GM12878 (cell line): ENCODE measurements around the gene SYMPK. TPM values are rescaled to one million over a fixed set of nuclear protein-coding genes. Genes with fewer than 3 reads are reported as not detected.

Experiments
- ATAC-seq: fragments of 200-7000 bp; cut with Tn5 transposase; 3 replicates; pipeline ENCODE4 v1.9.1; 2020; ENCODE audit warnings: mild to moderate bottlenecking, moderate library complexity
- BruUV-seq: library from RNA; stranded (reverse); fragments of 400-500 nt; replicated peaks from 2 replicates; lab custom pipeline; 2021; lab: Mats Ljungman, UMichigan
- CTCF ChIA-PET: fragments of 300-600 bp; sonication (Branson Sonifier 250); formaldehyde crosslinking; extraction: SDS; loops from one replicate; lab custom pipeline; 2021; ENCODE audit warnings: inconsistent platforms; lab: Yijun Ruan, JAX
- POLR2A ChIA-PET: fragments of 350-600 bp; formaldehyde crosslinking; extraction: SDS; loops from one replicate; lab custom pipeline; 2021; ENCODE audit warnings: inconsistent platforms; lab: Charles Lee
- RAD21 ChIA-PET: fragments of 300-600 bp; sonication (Branson Sonifier 250); formaldehyde crosslinking; loops from one replicate; lab custom pipeline; 2023; ENCODE audit warnings: antibody characterized with exemption; ENCODE audit not compliant: unreplicated experiment; lab: Charles Lee
- SMC1A ChIA-PET: fragments of 300-600 bp; sonication (Branson Sonifier 250); formaldehyde crosslinking; loops from one replicate; lab custom pipeline; 2023; ENCODE audit not compliant: unreplicated experiment, uncharacterized antibody; lab: Charles Lee
- DNase-seq: peaks from one replicate; pipeline ENCODE4 v3.0.0-alpha.2; 2011; ENCODE audit warnings: low read depth, low spot score
- FAIRE-seq: peaks from 3 replicates; lab custom pipeline; 2011; peaks lifted over from hg19 to GRCh38; lab: Jason Lieb, UNC
- H2AFZ ChIP-seq: 2 replicates; pipeline ENCODE4 v1.6.0; 2011; ENCODE audit warnings: low read depth, low read length, control low read depth; ENCODE audit not compliant: control insufficient read depth
- H3K27ac ChIP-seq: 2 replicates; pipeline ENCODE4 v1.5.1; 2011; ENCODE audit warnings: control low read depth; ENCODE audit not compliant: control insufficient read depth, insufficient read depth
- H3K27me3 ChIP-seq, 2 experiments: replicated peaks in 1 of 2; 2 replicates each; pipeline versions ENCODE4 v1.6.0 to v1.6.1; 2011; ENCODE audit warnings: low read length in 1 of 2; ENCODE audit not compliant: control insufficient read depth in 2 of 2, insufficient read depth in 2 of 2
- H3K36me3 ChIP-seq, 2 experiments: 2 replicates each; pipeline ENCODE4 v1.5.1; 2011; ENCODE audit warnings: low read length in 1 of 2; ENCODE audit not compliant: control insufficient read depth in 2 of 2, insufficient read depth in 2 of 2
- H3K4me1 ChIP-seq: 2 replicates; pipeline ENCODE4 v1.6.1; 2011; ENCODE audit warnings: mild to moderate bottlenecking, low read length, moderate library complexity, mixed read lengths; ENCODE audit not compliant: control insufficient read depth, insufficient read depth
- H3K4me2 ChIP-seq: 2 replicates; pipeline ENCODE4 v1.6.0; 2011; ENCODE audit warnings: control low read depth; ENCODE audit not compliant: control insufficient read depth, insufficient read depth
- H3K4me3 ChIP-seq: fragments of 200-600 bp; sonication (generic); 2 replicates; pipeline ENCODE4 v1.5.1; 2016
- H3K79me2 ChIP-seq: 2 replicates; pipeline ENCODE4 v1.6.0; 2011; ENCODE audit warnings: low read length; ENCODE audit not compliant: control insufficient read depth, insufficient read depth
- H3K9ac ChIP-seq: 2 replicates; pipeline ENCODE4 v1.8.0; 2011; ENCODE audit warnings: low read length, control low read depth, mixed read lengths; ENCODE audit not compliant: control insufficient read depth, insufficient read depth
- H3K9me3 ChIP-seq: replicated peaks from 3 replicates; pipeline ENCODE4 v1.5.1; 2011; ENCODE audit warnings: mild to moderate bottlenecking, low read length; ENCODE audit not compliant: control insufficient read depth, insufficient read depth
- H4K20me1 ChIP-seq: 2 replicates; pipeline ENCODE4 v1.6.0; 2011; ENCODE audit not compliant: control insufficient read depth, insufficient read depth
- EED ChIP-seq: sonication (generic); IDR thresholded peaks from 2 replicates; pipeline ENCODE4 v1.6.1; 2016; ENCODE audit warnings: antibody characterized with exemption, low read depth
- ETV6 ChIP-seq, 2 experiments: fragments of 450-650 bp in 1 of 2; IDR thresholded peaks in 1 of 2; conservative IDR thresholded peaks in 1 of 2; 2 replicates each; pipeline ENCODE4 v1.6.1; 2014; ENCODE audit warnings: antibody characterized with exemption in 1 of 2, borderline replicate concordance in 1 of 2, low read depth in 1 of 2, mild to moderate bottlenecking in 1 of 2, moderate library complexity in 1 of 2
- EZH2 ChIP-seq: IDR thresholded peaks from 2 replicates; pipeline ENCODE4 v1.6.1; 2012; ENCODE audit warnings: low read depth, mild to moderate bottlenecking, control low read depth, inconsistent platforms, low read length, borderline replicate concordance; ENCODE audit not compliant: control insufficient read depth
- FOXM1 ChIP-seq: IDR thresholded peaks from 2 replicates; pipeline ENCODE4 v1.6.1; 2012; ENCODE audit warnings: low read depth, mild to moderate bottlenecking, inconsistent platforms, low read length, moderate library complexity
- IKZF2 ChIP-seq, 2 experiments: fragments of 450-650 bp; IDR thresholded peaks; 2 replicates each; pipeline ENCODE4 v1.6.1; 2017; ENCODE audit warnings: mild to moderate bottlenecking in 2 of 2, moderate library complexity in 2 of 2
- KLF5 ChIP-seq: fragments of 450-650 bp; IDR thresholded peaks from 2 replicates; pipeline ENCODE4 v1.6.1; 2014; ENCODE audit warnings: mild to moderate bottlenecking; ENCODE audit not compliant: partially characterized antibody
- NBN ChIP-seq: fragments of 450-650 bp; IDR thresholded peaks from 2 replicates; pipeline ENCODE4 v1.6.1; 2016
- PAX5 ChIP-seq: IDR thresholded peaks from 2 replicates; pipeline ENCODE4 v1.6.1; 2011; ENCODE audit warnings: low read depth, low read length, borderline replicate concordance
- RBBP5 ChIP-seq: fragments of 200-600 bp; sonication (generic); conservative IDR thresholded peaks from 2 replicates; pipeline ENCODE4 v1.6.1; 2016
- TARDBP ChIP-seq: IDR thresholded peaks from 2 replicates; pipeline ENCODE4 v1.6.1; 2016; ENCODE audit warnings: borderline replicate concordance
- ZSCAN29 ChIP-seq: fragments of 450-650 bp; IDR thresholded peaks from 2 replicates; pipeline ENCODE4 v1.6.1; 2017; ENCODE audit warnings: mild to moderate bottlenecking, moderate library complexity
- WGBS: methylation state at CpG from one replicate; pipeline ENCODE4 v1.1.6; 2016; ENCODE audit warnings: low lambda C conversion rate; ENCODE audit not compliant: insufficient replicate concordance, insufficient coverage; ENCODE audit errors: missing lambda C conversion rate; 5-methylcytosine and 5-hydroxymethylcytosine counted together
- in situ Hi-C: fragments of 300-500 bp; cut with MboI; formaldehyde crosslinking; loops from 9 replicates; pipeline ENCODE4 v1.14.3; 2018; ENCODE audit warnings: mixed read lengths
- intact Hi-C: fragments of 100-400 bp; cut with micrococcal nuclease; formaldehyde crosslinking; loops from one replicate; pipeline ENCODE4 v1.14.2; 2022; ENCODE audit not compliant: unreplicated experiment
- polyA plus RNA-seq, 11 experiments: library from polyadenylated mRNA; depleted of rRNA in 4 of 11; unstranded in 6 of 11; stranded (reverse) in 5 of 11; fragments of >200 nt; fragmentation: Nextera tagmentation in 4 of 11; fragmentation: Illumina TruSeq in 1 of 11; extraction: Ambion mirVana in 4 of 11; extraction: Trizol in 1 of 11; gene quantifications; 1 replicate in 1 of 11; 2 replicates in 10 of 11; pipeline versions ENCODE4 v1.2.1 to v1.2.3, GENCODE V29; 2011 to 2016; ENCODE audit warnings: inconsistent platforms in 2 of 11, missing spikeins in 2 of 11, low read depth in 1 of 11
- total RNA-seq, 4 experiments: library from RNA; depleted of rRNA in 3 of 4; stranded (reverse); fragments of >200 nt in 3 of 4; fragmentation: Illumina TruSeq in 1 of 4; extraction: Trizol in 1 of 4; gene quantifications; 2 replicates each; pipeline versions ENCODE4 v1.2.1 to v1.2.3, GENCODE V29; 2013 to 2021
- TF ChIP-seq, protein P1 (sequence below): fragments of 450-650 bp; IDR thresholded peaks from 2 replicates; pipeline ENCODE4 v1.6.1; 2017; ENCODE audit warnings: mild to moderate bottlenecking, moderate library complexity
- TF ChIP-seq, protein P2 (sequence below): fragments of 450-650 bp; IDR thresholded peaks from 2 replicates; pipeline ENCODE4 v1.6.1; 2018; ENCODE audit warnings: mild to moderate bottlenecking, low read depth, moderate library complexity; ENCODE audit not compliant: partially characterized antibody
- TF ChIP-seq, protein P3 (sequence below): fragments of 450-650 bp; IDR thresholded peaks from 2 replicates; pipeline ENCODE4 v1.6.1; 2017; ENCODE audit warnings: mild to moderate bottlenecking, low read depth, inconsistent platforms; ENCODE audit not compliant: poor library complexity, severe bottlenecking

The SYMPK gene
- total and polyA plus RNA-seq, 10 of the 15 experiments (the other 5 are each of a cell fraction or from before 2014, with no cell fraction given) = 0.49 to 109 (median 42.5) TPM

DNA sequence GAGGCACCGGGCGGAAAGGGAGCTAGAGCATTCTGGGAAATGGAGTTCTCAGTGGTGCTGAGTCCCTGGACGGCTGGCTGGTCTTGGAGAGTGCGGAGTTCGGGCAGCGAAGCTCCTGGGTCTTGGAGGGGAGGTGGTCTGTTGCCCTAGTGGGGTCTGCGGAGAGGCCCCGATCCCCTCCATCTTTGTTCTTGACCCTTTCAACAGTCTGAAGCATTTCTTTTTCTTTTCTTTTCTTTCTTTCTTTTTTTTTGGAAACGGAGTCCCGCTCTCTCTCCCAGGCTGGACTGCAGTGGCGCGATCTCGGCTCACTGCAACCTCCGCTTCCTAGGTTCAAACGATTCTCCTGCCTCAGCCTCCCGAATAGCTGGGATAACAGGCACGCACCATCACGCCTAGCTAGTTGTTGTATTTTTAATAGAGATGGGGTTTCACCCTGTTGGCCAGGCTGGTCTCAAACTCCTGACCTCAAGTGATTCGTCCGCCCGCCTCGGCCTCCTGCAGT is 440 bp upstream of the SYMPK start:
- WGBS = 8% methylated on average over 22 of the region's 22 CpGs
- RAD21 ChIA-PET = interaction anchor here (0.6 to 5.2 kb wide), 14 partner anchors 9 to 165 kb away, joined by 3 to 159 read pairs (median 5); partner anchors contain the start of genes CCDC61, DMWD, FBXO46 and IRF2BP1
- peak overlapping the region; percentile 97 for H2AFZ ChIP-seq
- H3K36me3 ChIP-seq = peaks cover 0 to 4% of the 10 kb centered on the region in 2 experiments; a peak in 1 of 4 replicates
- intact Hi-C loops (loop anchor here (1.0 kb wide), 2 partner anchors 19 to 23 kb away; partner anchors contain the start of gene IRF2BP1), in situ Hi-C loops (no loop called here)
- POLR2A ChIA-PET = interaction anchor here (0.6 to 8.2 kb wide), 18 partner anchors 8 to 235 kb away, joined by 3 to 178 read pairs (median 4); partner anchors contain the start of genes CCDC61, IRF2BP1, MYPOP and SIX5
- peaks cover 0 to 6% of the 10 kb centered on the region in 2 experiments; a peak in 2 of 4 replicates for H3K27me3 ChIP-seq
- no peaks in the 10 kb centered on the region for H4K20me1 ChIP-seq
- CTCF ChIA-PET = interaction anchor here (0.9 to 9.2 kb wide), 16 partner anchors 11 to 165 kb away, joined by 3 to 194 read pairs (median 4); partner anchors contain the start of genes IRF2BP1, MYPOP and SIX5
- H3K4me1 ChIP-seq = peaks cover 5% of the 10 kb centered on the region
- DNase-seq (no peak), FAIRE-seq (no peak), ATAC-seq (no peak)
- H3K9ac ChIP-seq = peak overlapping the region; percentile 20; the same call in 1 of the 2 replicates
- H3K4me3 ChIP-seq = peak overlapping the region; percentile 69
- H3K79me2 ChIP-seq = peaks cover 27% of the 10 kb centered on the region
- SMC1A ChIA-PET = interaction anchor here (0.8 to 10.0 kb wide), 9 partner anchors 13 to 94 kb away, joined by 3 to 98 read pairs (median 5); partner anchors contain the start of genes IRF2BP1, MYPOP and SIX5
- H3K4me2 ChIP-seq = peak overlapping the region; percentile 98
- no peak overlapping the region for H3K27ac ChIP-seq
- H3K9me3 ChIP-seq = no peaks in the 10 kb centered on the region
- BruUV-seq = no TSS peak
- TF ChIP-seq RBBP5 (no peak), NBN (peak; percentile 17; the same call in 1 of the 2 replicates), TARDBP (peak; percentile 82; the same call in 1 of the 2 replicates), EED (no peak), EZH2 (no peak), PAX5 (peak; percentile 61; the same call in 1 of the 2 replicates), IKZF2 (IDR thresholded peaks at IDR 0.05) (no peak), ETV6 (conservative IDR thresholded peaks at IDR 0.05 in 1 of 2, IDR thresholded peaks at IDR 0.05 in 1 of 2; ENCODE audit: borderline replicate concordance in 1 of 2, low read depth in 1 of 2) (no peak), ZSCAN29 (no peak), FOXM1 (no peak), KLF5 (peak; percentile 29)
- TF ChIP-seq, protein P1, sequence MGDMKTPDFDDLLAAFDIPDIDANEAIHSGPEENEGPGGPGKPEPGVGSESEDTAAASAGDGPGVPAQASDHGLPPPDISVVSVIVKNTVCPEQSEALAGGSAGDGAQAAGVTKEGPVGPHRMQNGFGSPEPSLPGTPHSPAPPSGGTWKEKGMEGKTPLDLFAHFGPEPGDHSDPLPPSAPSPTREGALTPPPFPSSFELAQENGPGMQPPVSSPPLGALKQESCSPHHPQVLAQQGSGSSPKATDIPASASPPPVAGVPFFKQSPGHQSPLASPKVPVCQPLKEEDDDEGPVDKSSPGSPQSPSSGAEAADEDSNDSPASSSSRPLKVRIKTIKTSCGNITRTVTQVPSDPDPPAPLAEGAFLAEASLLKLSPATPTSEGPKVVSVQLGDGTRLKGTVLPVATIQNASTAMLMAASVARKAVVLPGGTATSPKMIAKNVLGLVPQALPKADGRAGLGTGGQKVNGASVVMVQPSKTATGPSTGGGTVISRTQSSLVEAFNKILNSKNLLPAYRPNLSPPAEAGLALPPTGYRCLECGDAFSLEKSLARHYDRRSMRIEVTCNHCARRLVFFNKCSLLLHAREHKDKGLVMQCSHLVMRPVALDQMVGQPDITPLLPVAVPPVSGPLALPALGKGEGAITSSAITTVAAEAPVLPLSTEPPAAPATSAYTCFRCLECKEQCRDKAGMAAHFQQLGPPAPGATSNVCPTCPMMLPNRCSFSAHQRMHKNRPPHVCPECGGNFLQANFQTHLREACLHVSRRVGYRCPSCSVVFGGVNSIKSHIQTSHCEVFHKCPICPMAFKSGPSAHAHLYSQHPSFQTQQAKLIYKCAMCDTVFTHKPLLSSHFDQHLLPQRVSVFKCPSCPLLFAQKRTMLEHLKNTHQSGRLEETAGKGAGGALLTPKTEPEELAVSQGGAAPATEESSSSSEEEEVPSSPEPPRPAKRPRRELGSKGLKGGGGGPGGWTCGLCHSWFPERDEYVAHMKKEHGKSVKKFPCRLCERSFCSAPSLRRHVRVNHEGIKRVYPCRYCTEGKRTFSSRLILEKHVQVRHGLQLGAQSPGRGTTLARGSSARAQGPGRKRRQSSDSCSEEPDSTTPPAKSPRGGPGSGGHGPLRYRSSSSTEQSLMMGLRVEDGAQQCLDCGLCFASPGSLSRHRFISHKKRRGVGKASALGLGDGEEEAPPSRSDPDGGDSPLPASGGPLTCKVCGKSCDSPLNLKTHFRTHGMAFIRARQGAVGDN = no peak
- TF ChIP-seq, protein P2, sequence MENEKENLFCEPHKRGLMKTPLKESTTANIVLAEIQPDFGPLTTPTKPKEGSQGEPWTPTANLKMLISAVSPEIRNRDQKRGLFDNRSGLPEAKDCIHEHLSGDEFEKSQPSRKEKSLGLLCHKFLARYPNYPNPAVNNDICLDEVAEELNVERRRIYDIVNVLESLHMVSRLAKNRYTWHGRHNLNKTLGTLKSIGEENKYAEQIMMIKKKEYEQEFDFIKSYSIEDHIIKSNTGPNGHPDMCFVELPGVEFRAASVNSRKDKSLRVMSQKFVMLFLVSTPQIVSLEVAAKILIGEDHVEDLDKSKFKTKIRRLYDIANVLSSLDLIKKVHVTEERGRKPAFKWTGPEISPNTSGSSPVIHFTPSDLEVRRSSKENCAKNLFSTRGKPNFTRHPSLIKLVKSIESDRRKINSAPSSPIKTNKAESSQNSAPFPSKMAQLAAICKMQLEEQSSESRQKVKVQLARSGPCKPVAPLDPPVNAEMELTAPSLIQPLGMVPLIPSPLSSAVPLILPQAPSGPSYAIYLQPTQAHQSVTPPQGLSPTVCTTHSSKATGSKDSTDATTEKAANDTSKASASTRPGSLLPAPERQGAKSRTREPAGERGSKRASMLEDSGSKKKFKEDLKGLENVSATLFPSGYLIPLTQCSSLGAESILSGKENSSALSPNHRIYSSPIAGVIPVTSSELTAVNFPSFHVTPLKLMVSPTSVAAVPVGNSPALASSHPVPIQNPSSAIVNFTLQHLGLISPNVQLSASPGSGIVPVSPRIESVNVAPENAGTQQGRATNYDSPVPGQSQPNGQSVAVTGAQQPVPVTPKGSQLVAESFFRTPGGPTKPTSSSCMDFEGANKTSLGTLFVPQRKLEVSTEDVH = peak; percentile 5
- TF ChIP-seq, protein P3, sequence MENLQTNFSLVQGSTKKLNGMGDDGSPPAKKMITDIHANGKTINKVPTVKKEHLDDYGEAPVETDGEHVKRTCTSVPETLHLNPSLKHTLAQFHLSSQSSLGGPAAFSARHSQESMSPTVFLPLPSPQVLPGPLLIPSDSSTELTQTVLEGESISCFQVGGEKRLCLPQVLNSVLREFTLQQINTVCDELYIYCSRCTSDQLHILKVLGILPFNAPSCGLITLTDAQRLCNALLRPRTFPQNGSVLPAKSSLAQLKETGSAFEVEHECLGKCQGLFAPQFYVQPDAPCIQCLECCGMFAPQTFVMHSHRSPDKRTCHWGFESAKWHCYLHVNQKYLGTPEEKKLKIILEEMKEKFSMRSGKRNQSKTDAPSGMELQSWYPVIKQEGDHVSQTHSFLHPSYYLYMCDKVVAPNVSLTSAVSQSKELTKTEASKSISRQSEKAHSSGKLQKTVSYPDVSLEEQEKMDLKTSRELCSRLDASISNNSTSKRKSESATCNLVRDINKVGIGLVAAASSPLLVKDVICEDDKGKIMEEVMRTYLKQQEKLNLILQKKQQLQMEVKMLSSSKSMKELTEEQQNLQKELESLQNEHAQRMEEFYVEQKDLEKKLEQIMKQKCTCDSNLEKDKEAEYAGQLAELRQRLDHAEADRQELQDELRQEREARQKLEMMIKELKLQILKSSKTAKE = no peak
